ENCODE measurements around the gene SYCP2.
"Not testable (repeated sequence)": the region's sequence is repeated elsewhere in the genome, so short reads cannot be mapped to it uniquely, and the experiment has no call there.

Gene SYCP2

GRCh38 chr20:59933296-59933848 lies at the start of gene SYCP2:
SYCP2 (minus strand) TSS chr20:59933637; CDS start chr20:59922413, 11,224 bp downstream.
- DNase-seq = no peak

- DNase-seq = no peak
These were observed 49.6 kb upstream of the SYCP2 start for GRCh38 chr20:59983076-59983475.

- DNase-seq = no peak
These were observed 43.6 kb upstream of the SYCP2 start for GRCh38 chr20:59977086-59977485.

GRCh38 chr20:59976156-59976782 lies 42.8 kb upstream of the SYCP2 start:
- DNase-seq = no peak

GRCh38 chr20:59972037-59972801 lies 38.8 kb upstream of the SYCP2 start:
- no peak for DNase-seq

GRCh38 chr20:59971428-59971827 lies 38.0 kb upstream of the SYCP2 start:
- no peak for DNase-seq

- no peak for DNase-seq
These were observed 33.0 kb upstream of the SYCP2 start for GRCh38 chr20:59966428-59966827.

GRCh38 chr20:59962155-59962554 lies 28.7 kb upstream of the SYCP2 start:
- no peak for DNase-seq

GRCh38 chr20:59961423-59961822 lies 28.0 kb upstream of the SYCP2 start:
- no peak for DNase-seq

- DNase-seq = no peak
These were observed 25.2 kb upstream of the SYCP2 start for GRCh38 chr20:59958626-59959025.

GRCh38 chr20:59958123-59958522 lies 24.7 kb upstream of the SYCP2 start, which contains the start of gene CDH26:
CDH26 (plus strand) TSS chr20:59958423; CDS start chr20:59958727, 304 bp downstream.
- no peak for DNase-seq

- not testable (repeated sequence) for DNase-seq
These were observed 24.1 kb upstream of the SYCP2 start for GRCh38 chr20:59957568-59957967.

GRCh38 chr20:59955131-59955796 lies 21.8 kb upstream of the SYCP2 start:
- no peak for DNase-seq

GRCh38 chr20:59954718-59955117 lies 21.3 kb upstream of the SYCP2 start:
- no peak for DNase-seq

- no peak for DNase-seq
These were observed 16.5 kb upstream of the SYCP2 start for GRCh38 chr20:59949911-59950310.

GRCh38 chr20:59948828-59949720 lies 15.6 kb upstream of the SYCP2 start:
- no peak for DNase-seq

GRCh38 chr20:59948212-59948611 lies 14.8 kb upstream of the SYCP2 start:
- no peak for DNase-seq

- no peak for DNase-seq
These were observed 13.9 kb upstream of the SYCP2 start for GRCh38 chr20:59947376-59947775.

- DNase-seq = no peak
These were observed 12.3 kb upstream of the SYCP2 start for GRCh38 chr20:59945731-59946130.

GRCh38 chr20:59945175-59945574 lies 11.7 kb upstream of the SYCP2 start:
- no peak for DNase-seq

GRCh38 chr20:59944726-59945125 lies 11.3 kb upstream of the SYCP2 start:
- no peak for DNase-seq

GRCh38 chr20:59942245-59942644 lies 8.8 kb upstream of the SYCP2 start:
- no peak for DNase-seq

GRCh38 chr20:59940956-59941294 lies 7.5 kb upstream of the SYCP2 start:
- DNase-seq = no peak
